Keratinocyte (primary cell): ENCODE measurements around the gene SBNO2. TPM values are rescaled to one million over a fixed set of nuclear protein-coding genes. Genes with fewer than 3 reads are reported as not detected.

ENCODE experiments used
- DNase-seq: peaks from one replicate; pipeline ENCODE4 v3.0.0-alpha.2; 2011; ENCODE audit warnings: low read depth, missing footprints, low spot score
- FAIRE-seq: peaks from 2 replicates; lab custom pipeline; 2011; peaks lifted over from hg19 to GRCh38; lab: Jason Lieb, UNC
- H2AFZ ChIP-seq: 2 replicates; pipeline ENCODE4 v1.6.0; 2012; ENCODE audit warnings: low read length, control low read depth, inconsistent platforms; ENCODE audit not compliant: control insufficient read depth
- H3K27ac ChIP-seq: 2 replicates; pipeline ENCODE4 v1.5.1; 2011; ENCODE audit warnings: low read length; ENCODE audit not compliant: control insufficient read depth, insufficient read depth
- H3K27me3 ChIP-seq: 3 replicates; pipeline ENCODE4 v1.6.0; 2011; ENCODE audit warnings: low read length; ENCODE audit not compliant: control insufficient read depth, insufficient read depth; ENCODE audit errors: extremely low read depth
- H3K36me3 ChIP-seq, 2 experiments: 2 replicates in 1 of 2; 3 replicates in 1 of 2; pipeline ENCODE4 v1.5.1; 2011; ENCODE audit warnings: low read length in 2 of 2, mild to moderate bottlenecking in 1 of 2; ENCODE audit not compliant: control insufficient read depth in 2 of 2, insufficient read depth in 2 of 2; ENCODE audit errors: extremely low read depth in 1 of 2
- H3K4me1 ChIP-seq: 3 replicates; pipeline ENCODE4 v1.5.1; 2011; ENCODE audit warnings: low read length; ENCODE audit not compliant: control insufficient read depth, insufficient read depth; ENCODE audit errors: extremely low read depth
- H3K4me2 ChIP-seq: 3 replicates; pipeline ENCODE4 v1.6.0; 2011; ENCODE audit warnings: low read depth, low read length; ENCODE audit not compliant: control insufficient read depth, insufficient read depth; ENCODE audit errors: extremely low read depth
- H3K4me3 ChIP-seq, 3 experiments: fragments of 200-600 bp in 1 of 3; sonication (generic) in 1 of 3; 2 replicates in 2 of 3; 3 replicates in 1 of 3; pipeline ENCODE4 v1.5.1; 2011 to 2016; ENCODE audit warnings: low read length in 3 of 3, mild to moderate bottlenecking in 3 of 3, control low read depth in 2 of 3, inconsistent platforms in 1 of 3, low read depth in 1 of 3, mixed read lengths in 1 of 3, mixed run types in 1 of 3, moderate library complexity in 1 of 3; ENCODE audit not compliant: control insufficient read depth in 2 of 3, insufficient read depth in 2 of 3; ENCODE audit errors: extremely low read depth in 1 of 3
- H3K79me2 ChIP-seq: 2 replicates; pipeline ENCODE4 v1.6.0; 2012; ENCODE audit warnings: low read length; ENCODE audit not compliant: control insufficient read depth, insufficient read depth
- H3K9ac ChIP-seq: 3 replicates; pipeline ENCODE4 v1.6.0; 2011; ENCODE audit warnings: low read length; ENCODE audit not compliant: control insufficient read depth, insufficient read depth; ENCODE audit errors: extremely low read depth
- H3K9me1 ChIP-seq: 3 replicates; pipeline ENCODE4 v1.6.0; 2011; ENCODE audit warnings: low read length; ENCODE audit not compliant: control insufficient read depth, insufficient read depth; ENCODE audit errors: extremely low read depth
- H3K9me3 ChIP-seq: 2 replicates; pipeline ENCODE4 v1.5.1; 2012; ENCODE audit warnings: low read depth, low read length; ENCODE audit not compliant: control insufficient read depth
- H4K20me1 ChIP-seq: 3 replicates; pipeline ENCODE4 v1.6.0; 2011; ENCODE audit warnings: low read length; ENCODE audit not compliant: control insufficient read depth, insufficient read depth; ENCODE audit errors: extremely low read depth
- CTCF ChIP-seq, 3 experiments: IDR thresholded peaks in 1 of 3; conservative IDR thresholded peaks in 1 of 3; optimal IDR thresholded peaks in 1 of 3; 2 replicates in 2 of 3; 3 replicates in 1 of 3; pipeline versions ENCODE3 to v1.5.1; 2011; ENCODE audit warnings: low read length in 3 of 3, mild to moderate bottlenecking in 3 of 3, moderate library complexity in 2 of 3, control low read depth in 1 of 3, inconsistent platforms in 1 of 3; ENCODE audit not compliant: insufficient read depth in 2 of 3; ENCODE audit errors: extremely low read depth in 1 of 3
- EZH2 ChIP-seq: IDR thresholded peaks from one replicate; pipeline ENCODE4 v1.6.1; 2012; ENCODE audit warnings: inconsistent platforms, mild to moderate bottlenecking, low read length, moderate library complexity
- dilution Hi-C: fragments of 300-500 bp; cut with MboI; formaldehyde crosslinking; loops from one replicate; pipeline ENCODE4 v1.7.0; 2020; ENCODE audit warnings: low sequenced_read_pairs; ENCODE audit not compliant: extremely low pct_ligation_motif_present
- polyA plus RNA-seq, 5 experiments: library from polyadenylated mRNA; depleted of rRNA in 3 of 5; stranded (reverse) in 3 of 5; stranded (forward) in 1 of 5; unstranded in 1 of 5; fragments of >200 nt; gene quantifications; 1 replicate in 1 of 5; 2 replicates in 3 of 5; 3 replicates in 1 of 5; pipeline versions ENCODE4 v1.2.1 to v1.2.3, GENCODE V29; 2011 to 2012; ENCODE audit warnings: missing spikeins in 2 of 5, low read depth in 1 of 5, low replicate concordance in 1 of 5

Gene SBNO2
- polyA plus RNA-seq, 1 donor (not counting 4 experiments of a cell fraction or from before 2014, with no cell fraction given) = 10.9 TPM

- Histone ChIP-seq H3K9me3 (no peaks in the 10 kb centered on the region), H3K4me2 (no peak overlapping the region), H3K27me3 (peaks cover 20% of the 10 kb centered on the region), H3K79me2 (no peaks in the 10 kb centered on the region), H3K4me1 (peaks cover 24% of the 10 kb centered on the region), H3K36me3 (no peaks in the 10 kb centered on the region), H3K9ac (no peak overlapping the region), H2AFZ (no peak overlapping the region), H3K27ac (no peak overlapping the region), H4K20me1 (no peaks in the 10 kb centered on the region), H3K4me3 (no peak overlapping the region), H3K9me1 (no peaks in the 10 kb centered on the region)
- dilution Hi-C loops = no loop called here
- TF ChIP-seq EZH2 = no peak
- TF ChIP-seq CTCF (optimal IDR thresholded peaks at IDR 0.05 in 1 of 3, IDR thresholded peaks at IDR 0.05 in 1 of 3, conservative IDR thresholded peaks at IDR 0.05 in 1 of 3; ENCODE audit: extremely low read depth in 1 of 3, insufficient read depth in 2 of 3, low read length in 3 of 3) = no peak
- no peak for FAIRE-seq
- DNase-seq = no peak
Measured at GRCh38 chr19:1069009-1069779, 104.9 kb downstream of the SBNO2 start.

GRCh38 chr19:1068009-1069001 lies 105.8 kb downstream of the SBNO2 start:
- no peak for TF ChIP-seq CTCF (optimal IDR thresholded peaks at IDR 0.05 in 1 of 3, IDR thresholded peaks at IDR 0.05 in 1 of 3, conservative IDR thresholded peaks at IDR 0.05 in 1 of 3; ENCODE audit: extremely low read depth in 1 of 3, insufficient read depth in 2 of 3, low read length in 3 of 3)
- TF ChIP-seq EZH2 = no peak
- no peak overlapping the region for H3K9ac ChIP-seq
- DNase-seq (no peak), FAIRE-seq (no peak)
- peaks cover 24% of the 10 kb centered on the region for H3K4me1 ChIP-seq
- peaks cover 20% of the 10 kb centered on the region for H3K27me3 ChIP-seq
- no peaks in the 10 kb centered on the region for H4K20me1 ChIP-seq
- no peaks in the 10 kb centered on the region for H3K36me3 ChIP-seq
- no peaks in the 10 kb centered on the region for H3K9me3 ChIP-seq
- H3K4me2 ChIP-seq = no peak overlapping the region
- H2AFZ ChIP-seq = no peak overlapping the region
- H3K27ac ChIP-seq = no peak overlapping the region
- H3K79me2 ChIP-seq = no peaks in the 10 kb centered on the region
- no peak overlapping the region for H3K4me3 ChIP-seq
- dilution Hi-C loops = no loop called here
- no peaks in the 10 kb centered on the region for H3K9me1 ChIP-seq
